Astrocyte (in vitro differentiated cells and primary cell): ENCODE data around the gene STKLD1. TPM values are rescaled to one million over a fixed set of nuclear protein-coding genes. Genes with fewer than 3 reads are reported as not detected.

Experiments
- DNase-seq: peaks from one replicate; pipeline ENCODE4 v3.0.0-alpha.2; 2010; ENCODE audit warnings: low read depth
- FAIRE-seq: peaks from 2 replicates; lab custom pipeline; 2011; peaks lifted over from hg19 to GRCh38; lab: Jason Lieb, UNC
- H2AFZ ChIP-seq: 2 replicates; pipeline ENCODE4 v1.6.0; 2012; ENCODE audit warnings: low read depth, low read length, inconsistent platforms
- H3K27ac ChIP-seq: 2 replicates; pipeline ENCODE4 v1.5.1; 2011; ENCODE audit warnings: low read depth, low read length, inconsistent platforms
- H3K27me3 ChIP-seq: 2 replicates; pipeline ENCODE4 v1.6.0; 2011; ENCODE audit warnings: low read length, inconsistent platforms; ENCODE audit not compliant: insufficient read depth
- H3K36me3 ChIP-seq: 2 replicates; pipeline ENCODE4 v1.5.1; 2011; ENCODE audit warnings: low read length, inconsistent platforms; ENCODE audit not compliant: insufficient read depth
- H3K4me1 ChIP-seq: 2 replicates; pipeline ENCODE4 v1.5.1; 2011; ENCODE audit warnings: low read length, inconsistent platforms; ENCODE audit not compliant: insufficient read depth
- H3K4me2 ChIP-seq: 2 replicates; pipeline ENCODE4 v1.6.0; 2012; ENCODE audit warnings: low read length, inconsistent platforms
- H3K4me3 ChIP-seq: 2 replicates; pipeline ENCODE4 v1.5.1; 2011; ENCODE audit warnings: low read depth, mild to moderate bottlenecking, low read length, inconsistent platforms; ENCODE audit not compliant: insufficient read depth
- H3K79me2 ChIP-seq: 2 replicates; pipeline ENCODE4 v1.6.0; 2012; ENCODE audit warnings: mild to moderate bottlenecking, low read length, inconsistent platforms; ENCODE audit not compliant: insufficient read depth
- H3K9ac ChIP-seq: 2 replicates; pipeline ENCODE4 v1.6.0; 2012; ENCODE audit warnings: mild to moderate bottlenecking, low read length, inconsistent platforms
- H3K9me3 ChIP-seq: 2 replicates; pipeline ENCODE4 v1.5.1; 2012; ENCODE audit warnings: low read depth, mild to moderate bottlenecking, low read length, inconsistent platforms; ENCODE audit not compliant: insufficient read depth
- H4K20me1 ChIP-seq: 2 replicates; pipeline ENCODE4 v1.6.0; 2012; ENCODE audit warnings: low read length, inconsistent platforms; ENCODE audit not compliant: insufficient read depth
- H3K27ac Mint-ChIP-seq: one replicate; pipeline ENCODE4 v1.8.0; 2021; ENCODE audit warnings: mild to moderate bottlenecking, mixed read lengths; ENCODE audit not compliant: unreplicated experiment
- H3K27me3 Mint-ChIP-seq: one replicate; pipeline ENCODE4 v1.8.0; 2021; ENCODE audit warnings: low read depth, mixed read lengths; ENCODE audit not compliant: unreplicated experiment
- H3K36me3 Mint-ChIP-seq: one replicate; pipeline ENCODE4 v1.8.0; 2021; ENCODE audit warnings: low read depth, mixed read lengths; ENCODE audit not compliant: unreplicated experiment
- H3K4me1 Mint-ChIP-seq: one replicate; pipeline ENCODE4 v1.8.0; 2021; ENCODE audit warnings: low read depth, mixed read lengths; ENCODE audit not compliant: unreplicated experiment
- H3K4me3 Mint-ChIP-seq: one replicate; pipeline ENCODE4 v1.8.0; 2021; ENCODE audit warnings: mild to moderate bottlenecking, moderate library complexity, mixed read lengths; ENCODE audit not compliant: unreplicated experiment
- H3K9me3 Mint-ChIP-seq: one replicate; pipeline ENCODE4 v1.8.0; 2021; ENCODE audit warnings: mild to moderate bottlenecking, mixed read lengths; ENCODE audit not compliant: unreplicated experiment
- EZH2 ChIP-seq: IDR thresholded peaks from 2 replicates; pipeline ENCODE4 v1.6.1; 2012; ENCODE audit warnings: mild to moderate bottlenecking, low read length, inconsistent platforms; ENCODE audit not compliant: insufficient read depth
- total RNA-seq: library from RNA; stranded (reverse); gene quantifications from 2 replicates; pipeline ENCODE4 v1.2.1, GENCODE V29; 2021
- TF ChIP-seq, protein P1 (sequence below): IDR thresholded peaks from 2 replicates; pipeline ENCODE4 v1.5.1; 2011; ENCODE audit warnings: low read depth, mild to moderate bottlenecking, inconsistent platforms, low read length, moderate library complexity; ENCODE audit not compliant: insufficient read depth

Gene STKLD1
- total RNA-seq, 1 donor from 2014 or later: 0.82 TPM

DNA sequence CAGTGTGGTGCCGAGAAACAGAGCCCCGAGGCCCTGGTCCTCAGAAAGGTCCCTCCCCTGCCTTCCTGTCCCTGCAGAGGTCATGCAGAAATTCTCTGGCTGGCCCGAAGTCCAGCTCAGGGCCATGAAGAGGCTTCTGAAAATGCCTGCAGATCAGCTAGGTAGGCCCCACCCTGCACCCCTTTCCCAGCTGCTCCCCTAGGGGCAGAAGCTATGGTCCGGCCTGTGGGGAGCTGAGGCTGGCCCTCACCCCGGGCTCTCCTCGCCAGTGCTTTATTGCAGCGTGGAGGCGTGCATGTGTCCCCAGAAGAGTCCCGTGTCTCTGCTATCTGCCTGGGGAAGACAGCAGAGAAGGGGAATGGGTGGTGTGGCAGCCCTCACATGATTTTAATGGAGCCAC lies 21.7 kb downstream of the STKLD1 start:
- peaks cover 38% of the 10 kb centered on the region for H3K27me3 Mint-ChIP-seq
- H3K4me3 ChIP-seq: no peak overlapping the region
- H3K4me3 Mint-ChIP-seq: no peak overlapping the region
- no peak overlapping the region for H3K4me2 ChIP-seq
- no peak overlapping the region for H2AFZ ChIP-seq
- H3K4me1 ChIP-seq: no peaks in the 10 kb centered on the region
- DNase-seq (no peak), FAIRE-seq (no peak)
- H4K20me1 ChIP-seq: peaks cover 6% of the 10 kb centered on the region
- H3K36me3 Mint-ChIP-seq: no peaks in the 10 kb centered on the region
- H3K27me3 ChIP-seq: peaks cover 2% of the 10 kb centered on the region
- no peak overlapping the region for H3K9ac ChIP-seq
- H3K9me3 Mint-ChIP-seq: no peaks in the 10 kb centered on the region
- no peaks in the 10 kb centered on the region for H3K36me3 ChIP-seq
- no peak for TF ChIP-seq EZH2
- TF ChIP-seq, protein P1, sequence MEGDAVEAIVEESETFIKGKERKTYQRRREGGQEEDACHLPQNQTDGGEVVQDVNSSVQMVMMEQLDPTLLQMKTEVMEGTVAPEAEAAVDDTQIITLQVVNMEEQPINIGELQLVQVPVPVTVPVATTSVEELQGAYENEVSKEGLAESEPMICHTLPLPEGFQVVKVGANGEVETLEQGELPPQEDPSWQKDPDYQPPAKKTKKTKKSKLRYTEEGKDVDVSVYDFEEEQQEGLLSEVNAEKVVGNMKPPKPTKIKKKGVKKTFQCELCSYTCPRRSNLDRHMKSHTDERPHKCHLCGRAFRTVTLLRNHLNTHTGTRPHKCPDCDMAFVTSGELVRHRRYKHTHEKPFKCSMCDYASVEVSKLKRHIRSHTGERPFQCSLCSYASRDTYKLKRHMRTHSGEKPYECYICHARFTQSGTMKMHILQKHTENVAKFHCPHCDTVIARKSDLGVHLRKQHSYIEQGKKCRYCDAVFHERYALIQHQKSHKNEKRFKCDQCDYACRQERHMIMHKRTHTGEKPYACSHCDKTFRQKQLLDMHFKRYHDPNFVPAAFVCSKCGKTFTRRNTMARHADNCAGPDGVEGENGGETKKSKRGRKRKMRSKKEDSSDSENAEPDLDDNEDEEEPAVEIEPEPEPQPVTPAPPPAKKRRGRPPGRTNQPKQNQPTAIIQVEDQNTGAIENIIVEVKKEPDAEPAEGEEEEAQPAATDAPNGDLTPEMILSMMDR: no peak
- no peaks in the 10 kb centered on the region for H3K79me2 ChIP-seq
- no peaks in the 10 kb centered on the region for H3K4me1 Mint-ChIP-seq
- H3K27ac Mint-ChIP-seq: no peak overlapping the region
- H3K27ac ChIP-seq: no peak overlapping the region
- H3K9me3 ChIP-seq: no peaks in the 10 kb centered on the region

DNA sequence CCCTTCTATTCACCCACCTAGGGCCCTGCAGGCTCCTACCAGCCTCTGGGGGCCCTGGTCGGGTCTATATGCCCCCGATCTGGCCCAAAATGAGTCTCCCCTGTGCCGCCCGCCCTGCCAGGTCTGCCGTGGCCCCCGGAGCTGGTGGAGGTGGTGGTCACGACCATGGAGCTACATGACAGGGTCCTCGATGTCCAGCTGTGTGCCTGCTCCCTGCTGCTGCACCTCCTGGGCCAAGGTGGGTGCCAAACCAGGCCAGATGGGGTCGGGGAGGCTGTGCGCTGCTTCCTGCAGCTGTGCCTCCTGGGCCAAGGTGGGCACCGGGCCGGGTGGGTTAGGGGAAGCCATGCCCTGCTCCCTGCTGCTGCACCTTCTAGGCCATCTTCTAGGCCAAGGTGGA lies 24.1 kb downstream of the STKLD1 start:
- Histone ChIP-seq H3K4me2 (no peak overlapping the region), H3K9me3 (no peaks in the 10 kb centered on the region), H3K27ac (no peak overlapping the region), H3K27me3 (no peaks in the 10 kb centered on the region), H3K4me3 (no peak overlapping the region), H2AFZ (no peak overlapping the region), H4K20me1 (peaks cover 11% of the 10 kb centered on the region), H3K36me3 (peaks cover 4% of the 10 kb centered on the region), H3K4me1 (peaks cover 1% of the 10 kb centered on the region), H3K9ac (no peak overlapping the region), H3K79me2 (no peaks in the 10 kb centered on the region)
- peaks cover 4% of the 10 kb centered on the region for H3K36me3 Mint-ChIP-seq
- peaks cover 24% of the 10 kb centered on the region for H3K27me3 Mint-ChIP-seq
- H3K9me3 Mint-ChIP-seq: no peaks in the 10 kb centered on the region
- peaks cover 1% of the 10 kb centered on the region for H3K4me1 Mint-ChIP-seq
- no peak overlapping the region for H3K27ac Mint-ChIP-seq
- no peak overlapping the region for H3K4me3 Mint-ChIP-seq
- TF ChIP-seq, protein P1: no peak
- FAIRE-seq (no peak), DNase-seq (no peak)

DNA sequence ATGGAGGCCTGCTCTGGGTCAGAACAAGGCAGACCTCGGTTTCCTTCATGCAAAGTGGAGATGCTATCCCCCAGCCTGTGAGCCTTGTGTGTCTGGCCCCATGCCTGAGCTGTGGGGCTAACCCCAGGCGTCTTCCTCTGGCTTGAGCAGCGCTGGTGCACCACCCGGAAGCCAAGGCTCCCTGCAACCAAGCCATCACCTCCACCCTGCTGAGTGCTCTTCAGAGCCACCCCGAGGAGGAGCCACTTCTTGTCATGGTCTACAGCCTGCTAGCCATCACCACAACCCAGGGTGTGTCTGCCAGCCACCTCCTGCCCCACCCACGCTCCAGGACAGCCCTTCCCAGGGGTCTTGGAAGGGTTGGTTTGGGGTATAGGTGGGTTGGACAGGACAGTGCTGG lies 25.4 kb downstream of the STKLD1 start:
- Histone ChIP-seq H4K20me1 (peaks cover 23% of the 10 kb centered on the region), H3K9me3 (no peaks in the 10 kb centered on the region), H3K4me1 (peaks cover 9% of the 10 kb centered on the region), H3K9ac (no peak overlapping the region), H3K4me2 (no peak overlapping the region), H3K27me3 (no peaks in the 10 kb centered on the region), H3K27ac (no peak overlapping the region), H3K4me3 (no peak overlapping the region), H3K79me2 (no peaks in the 10 kb centered on the region), H2AFZ (no peak overlapping the region), H3K36me3 (peaks cover 5% of the 10 kb centered on the region)
- no peak for DNase-seq
- H3K9me3 Mint-ChIP-seq: no peaks in the 10 kb centered on the region
- FAIRE-seq: no peak
- peaks cover 9% of the 10 kb centered on the region for H3K4me1 Mint-ChIP-seq
- TF ChIP-seq EZH2: no peak
- TF ChIP-seq, protein P1: no peak
- peaks cover 8% of the 10 kb centered on the region for H3K36me3 Mint-ChIP-seq
- H3K27ac Mint-ChIP-seq: no peak overlapping the region
- H3K27me3 Mint-ChIP-seq: peaks cover 14% of the 10 kb centered on the region
- H3K4me3 Mint-ChIP-seq: no peak overlapping the region
